Measurements from ENCODE around the gene GID8. TPM values are rescaled to one million over a fixed set of nuclear protein-coding genes. Genes with fewer than 3 reads are reported as not detected.

GID8 gene
- total and polyA plus RNA-seq, 2 experiments from 2014 or later: 17.6 to 31.0 TPM

GRCh38 chr20:62953839-62954703 lies 16.1 kb downstream of the GID8 start:
- no peaks in the 10 kb centered on the region for H3F3A ChIP-seq (ENCODE audit: insufficient read depth)
- peak; percentile 92 for DNase-seq
- H3K9ac ChIP-seq: peak overlapping the region; percentile 93
- 7 to 11% methylated on average over 27 to 31 of the region's 32 CpGs for WGBS, 2 experiments (ENCODE audit: low coverage in 1 of 2, low lambda C conversion rate in 2 of 2, missing lambda C conversion rate in 2 of 2)
- H3K4me1 ChIP-seq (ENCODE audit: insufficient read depth): peaks cover 7% of the 10 kb centered on the region; the same call in 1 of the 2 replicates
- no peaks in the 10 kb centered on the region for H3K27me3 ChIP-seq (replicated peaks; ENCODE audit: insufficient read depth)
- peak overlapping the region; percentile 93 for H3K27ac ChIP-seq
- H3K9me2 ChIP-seq (ENCODE audit: insufficient read depth): no peaks in the 10 kb centered on the region
- TF ChIP-seq EZH2 (IDR thresholded peaks at IDR 0.05; ENCODE audit: insufficient read depth, poor library complexity, severe bottlenecking): no peak
- H3K4me2 ChIP-seq (ENCODE audit: unreplicated experiment): peak overlapping the region; percentile 82
- peak overlapping the region; percentile 73 for H3K4me3 ChIP-seq
- H4K20me1 ChIP-seq (ENCODE audit: insufficient read depth): no peaks in the 10 kb centered on the region
- in situ Hi-C loops (cut with MboI): no loop called here
- H3K79me2 ChIP-seq (ENCODE audit: insufficient read depth): peaks cover 43% of the 10 kb centered on the region
- H2AFZ ChIP-seq: peak overlapping the region; percentile 76
- no peaks in the 10 kb centered on the region for H3K9me3 ChIP-seq (ENCODE audit: low read depth)
- no peaks in the 10 kb centered on the region for H3K36me3 ChIP-seq (ENCODE audit: low read depth)

GRCh38 chr20:62955519-62956386 lies 17.8 kb downstream of the GID8 start:
- no peak for TF ChIP-seq EZH2 (IDR thresholded peaks at IDR 0.05; ENCODE audit: insufficient read depth, poor library complexity, severe bottlenecking)
- TF ChIP-seq EZH2phosphoT487 (IDR thresholded peaks at IDR 0.05; ENCODE audit: insufficient read depth, low read depth): no peak
- H3K9ac ChIP-seq: no peak overlapping the region
- no peak overlapping the region for H3K4me2 ChIP-seq (ENCODE audit: unreplicated experiment)
- no peaks in the 10 kb centered on the region for H3K27me3 ChIP-seq (replicated peaks; ENCODE audit: insufficient read depth)
- H3K79me2 ChIP-seq (ENCODE audit: insufficient read depth): peaks cover 35% of the 10 kb centered on the region
- 85 to 86% methylated on average over 23 of the region's 23 CpGs for WGBS, 2 experiments (ENCODE audit: low coverage in 1 of 2, low lambda C conversion rate in 2 of 2, missing lambda C conversion rate in 2 of 2)
- no peaks in the 10 kb centered on the region for H4K20me1 ChIP-seq (ENCODE audit: insufficient read depth)
- peaks cover 7% of the 10 kb centered on the region; the same call in 1 of the 2 replicates for H3K4me1 ChIP-seq (ENCODE audit: insufficient read depth)
- H3K36me3 ChIP-seq (ENCODE audit: low read depth): no peaks in the 10 kb centered on the region
- H3K9me2 ChIP-seq (ENCODE audit: insufficient read depth): no peaks in the 10 kb centered on the region
- no peaks in the 10 kb centered on the region for H3F3A ChIP-seq (ENCODE audit: insufficient read depth)
- DNase-seq: no peak
- in situ Hi-C loops (cut with MboI): no loop called here
- no peak overlapping the region for H2AFZ ChIP-seq
- H3K4me3 ChIP-seq: no peak overlapping the region
- no peak overlapping the region for H3K27ac ChIP-seq
- H3K9me3 ChIP-seq (ENCODE audit: low read depth): no peaks in the 10 kb centered on the region

- no peak for TF ChIP-seq EZH2 (IDR thresholded peaks at IDR 0.05; ENCODE audit: insufficient read depth, poor library complexity, severe bottlenecking)
- no peak for TF ChIP-seq EZH2phosphoT487 (IDR thresholded peaks at IDR 0.05; ENCODE audit: insufficient read depth, low read depth)
- 82 to 83% methylated on average over 25 of the region's 25 CpGs for WGBS, 2 experiments (ENCODE audit: low coverage in 1 of 2, low lambda C conversion rate in 2 of 2, missing lambda C conversion rate in 2 of 2)
- no peak overlapping the region for H2AFZ ChIP-seq
- peaks cover 35% of the 10 kb centered on the region for H3K79me2 ChIP-seq (ENCODE audit: insufficient read depth)
- peaks cover 7% of the 10 kb centered on the region; the same call in 1 of the 2 replicates for H3K4me1 ChIP-seq (ENCODE audit: insufficient read depth)
- no peaks in the 10 kb centered on the region for H3K27me3 ChIP-seq (replicated peaks; ENCODE audit: insufficient read depth)
- no peak overlapping the region for H3K9ac ChIP-seq
- H3K9me3 ChIP-seq (ENCODE audit: low read depth): no peaks in the 10 kb centered on the region
- in situ Hi-C loops (cut with MboI): no loop called here
- H3K4me2 ChIP-seq (ENCODE audit: unreplicated experiment): no peak overlapping the region
- no peak for DNase-seq
- H3K9me2 ChIP-seq (ENCODE audit: insufficient read depth): no peaks in the 10 kb centered on the region
- no peaks in the 10 kb centered on the region for H3F3A ChIP-seq (ENCODE audit: insufficient read depth)
- H3K36me3 ChIP-seq (ENCODE audit: low read depth): no peaks in the 10 kb centered on the region
- no peak overlapping the region for H3K27ac ChIP-seq
- no peak overlapping the region for H3K4me3 ChIP-seq
- H4K20me1 ChIP-seq (ENCODE audit: insufficient read depth): no peaks in the 10 kb centered on the region
Observed at GRCh38 chr20:62956387-62957135, 18.6 kb downstream of the GID8 start.

All from GM23248 (cell line).